Measurements from ENCODE around the gene INSR.
A peak's percentile ranks its signal among the peaks of the same experiment; 100 is the strongest.

The INSR gene

GRCh38 chr19:7294558-7295212 lies 471 bp upstream of the INSR start:
- DNase-seq, result peak; percentile 59

GRCh38 chr19:7292950-7293761 lies 1.1 kb downstream of the INSR start:
- no peak for DNase-seq

- no peak for DNase-seq
Measured at GRCh38 chr19:7292352-7292949, 1.8 kb downstream of the INSR start.

GRCh38 chr19:7288977-7289376 lies 5.2 kb downstream of the INSR start:
- no peak for DNase-seq

- DNase-seq, result no peak
Measured at GRCh38 chr19:7288131-7288530, 6.1 kb downstream of the INSR start.

- DNase-seq, result no peak
Measured at GRCh38 chr19:7287722-7288121, 6.5 kb downstream of the INSR start.

- DNase-seq, result no peak
Measured at GRCh38 chr19:7280940-7281666, 13.1 kb downstream of the INSR start.

- DNase-seq, result peak; percentile 66
Measured at GRCh38 chr19:7272856-7273578, 21.2 kb downstream of the INSR start.

GRCh38 chr19:7268705-7269098 lies 25.5 kb downstream of the INSR start:
- DNase-seq, result no peak

- DNase-seq, result no peak
Measured at GRCh38 chr19:7267792-7268704, 26.2 kb downstream of the INSR start.

- no peak for DNase-seq
Measured at GRCh38 chr19:7266832-7267231, 27.4 kb downstream of the INSR start.

- no peak for DNase-seq
Measured at GRCh38 chr19:7265963-7266362, 28.3 kb downstream of the INSR start.

GRCh38 chr19:7264858-7265257 lies 29.4 kb downstream of the INSR start:
- DNase-seq, result no peak

GRCh38 chr19:7263521-7263920 lies 30.7 kb downstream of the INSR start:
- DNase-seq, result no peak

GRCh38 chr19:7263066-7263465 lies 31.1 kb downstream of the INSR start:
- no peak for DNase-seq

GRCh38 chr19:7262470-7262869 lies 31.7 kb downstream of the INSR start:
- DNase-seq, result no peak

- no peak for DNase-seq
Measured at GRCh38 chr19:7260161-7260560, 34.1 kb downstream of the INSR start.

- no peak for DNase-seq
Measured at GRCh38 chr19:7258840-7259395, 35.3 kb downstream of the INSR start.

- DNase-seq, result no peak
Measured at GRCh38 chr19:7258041-7258839, 36.0 kb downstream of the INSR start.

Data from DMS79 (cell line).